HCT116 (cell line): ENCODE results near the gene PSMB7. TPM values are rescaled to one million over a fixed set of nuclear protein-coding genes. Genes with fewer than 3 reads are reported as not detected.

Experiments used
- ATAC-seq: fragments of 200-7000 bp; cut with Tn5 transposase; 2 replicates; pipeline ENCODE4 v1.9.1; 2020; ENCODE audit warnings: mild to moderate bottlenecking, moderate library complexity
- BruUV-seq: library from RNA; stranded (reverse); fragments of 400-500 nt; replicated peaks from 2 replicates; lab custom pipeline; 2021; lab: Mats Ljungman, UMichigan
- CTCF ChIA-PET: fragments of 300-600 bp; sonication (Branson Sonifier 250); formaldehyde crosslinking; loops from one replicate; lab custom pipeline; 2021; ENCODE audit warnings: antibody characterized with exemption; lab: Charles Lee
- POLR2A ChIA-PET: fragments of 300-600, 350-600 bp; sonication (Branson Sonifier 250); formaldehyde crosslinking; loops from one replicate; lab custom pipeline; 2021; ENCODE audit warnings: antibody characterized with exemption; lab: Charles Lee
- RAD21 ChIA-PET, 2 experiments: fragments of 300-600 bp; sonication (Branson Sonifier 250); formaldehyde crosslinking; loops; one replicate each; lab custom pipeline; 2023; ENCODE audit warnings: low total read pairs in 2 of 2; ENCODE audit not compliant: uncharacterized antibody in 2 of 2, unreplicated experiment in 2 of 2, low non-redundant PET in 1 of 2; lab: Charles Lee
- DNase-seq: peaks from one replicate; pipeline ENCODE4 v3.0.0-alpha.2; 2010; ENCODE audit warnings: low read depth, low spot score
- H2AFZ ChIP-seq: fragments of 200-600 bp; shearing (Covaris generic), sonication (generic); 2 replicates; pipeline ENCODE4 v1.6.1; 2017; ENCODE audit warnings: low read depth, mixed run types, mixed read lengths, antibody characterized with exemption, low read length; ENCODE audit not compliant: poor library complexity, severe bottlenecking
- H3K27ac ChIP-seq: 2 replicates; pipeline ENCODE4 v1.5.1; 2012; ENCODE audit warnings: low read depth, low read length
- H3K27me3 ChIP-seq: fragments of 200-600 bp; sonication (generic); 2 replicates; pipeline ENCODE4 v1.6.1; 2016; ENCODE audit warnings: mixed run types, low read length, mixed read lengths; ENCODE audit not compliant: insufficient read depth
- H3K36me3 ChIP-seq, 2 experiments: fragments of 200-500 bp in 1 of 2; fragments of 200-600 bp in 1 of 2; sonication (Bioruptor generic) in 1 of 2; sonication (generic) in 1 of 2; 2 replicates each; pipeline versions ENCODE4 v1.5.1 to v1.6.1; 2014 to 2016; ENCODE audit warnings: low read length in 2 of 2, inconsistent platforms in 1 of 2, mixed read lengths in 1 of 2, mixed run types in 1 of 2; ENCODE audit not compliant: insufficient read depth in 2 of 2, control insufficient read depth in 1 of 2
- H3K4me1 ChIP-seq, 2 experiments: fragments of 200-600 bp in 1 of 2; sonication (generic) in 1 of 2; 2 replicates each; pipeline versions ENCODE4 v1.5.1 to v1.6.1; 2012 to 2017; ENCODE audit warnings: low read length in 2 of 2, inconsistent platforms in 1 of 2, mild to moderate bottlenecking in 1 of 2, mixed read lengths in 1 of 2, mixed run types in 1 of 2, moderate library complexity in 1 of 2; ENCODE audit not compliant: insufficient read depth in 2 of 2, control insufficient read depth in 1 of 2
- H3K4me2 ChIP-seq: fragments of 200-600 bp; sonication (generic); 2 replicates; pipeline ENCODE4 v1.6.1; 2017; ENCODE audit warnings: mixed run types, low read length, mixed read lengths
- H3K4me3 ChIP-seq, 2 experiments: fragments of 200-600 bp in 1 of 2; sonication (generic) in 1 of 2; replicated peaks in 1 of 2; 2 replicates each; pipeline ENCODE4 v1.5.1; 2011 to 2016; ENCODE audit warnings: low read length in 2 of 2, control low read depth in 1 of 2, low read depth in 1 of 2, mild to moderate bottlenecking in 1 of 2, mixed read lengths in 1 of 2, mixed run types in 1 of 2
- H3K79me2 ChIP-seq: fragments of 200-600 bp; sonication (generic); 2 replicates; pipeline ENCODE4 v1.6.1; 2017; ENCODE audit warnings: mild to moderate bottlenecking, mixed run types, low read length, moderate library complexity, mixed read lengths; ENCODE audit not compliant: insufficient read depth
- H3K9ac ChIP-seq: fragments of 200-600 bp; sonication (generic); 2 replicates; pipeline ENCODE4 v1.6.1; 2016; ENCODE audit warnings: low read length, mixed read lengths
- H3K9me2 ChIP-seq: fragments of 200-600 bp; sonication (generic), shearing (Covaris generic); 2 replicates; pipeline ENCODE4 v1.6.1; 2017; ENCODE audit warnings: mixed run types, mild to moderate bottlenecking, moderate library complexity; ENCODE audit not compliant: insufficient read depth
- H3K9me3 ChIP-seq, 2 experiments: fragments of 200-500 bp in 1 of 2; fragments of 200-600 bp in 1 of 2; sonication (Bioruptor generic) in 1 of 2; sonication (generic) in 1 of 2; 2 replicates each; pipeline ENCODE4 v1.6.1; 2014 to 2017; ENCODE audit warnings: low read length in 2 of 2, mixed read lengths in 2 of 2, inconsistent platforms in 1 of 2, low read depth in 1 of 2, mild to moderate bottlenecking in 1 of 2, mixed run types in 1 of 2, moderate library complexity in 1 of 2; ENCODE audit not compliant: control insufficient read depth in 1 of 2, insufficient read depth in 1 of 2
- H4K20me1 ChIP-seq: fragments of 200-600 bp; sonication (generic), shearing (Covaris generic); 2 replicates; pipeline ENCODE4 v1.6.1; 2017; ENCODE audit warnings: mixed run types, mild to moderate bottlenecking, moderate library complexity; ENCODE audit not compliant: insufficient read depth
- CBX3 ChIP-seq: IDR thresholded peaks from 2 replicates; pipeline ENCODE4 v1.6.1; 2012; ENCODE audit warnings: low read depth
- EGR1 ChIP-seq: IDR thresholded peaks from 2 replicates; pipeline ENCODE4 v1.6.1; 2012; ENCODE audit warnings: low read depth
- ELF1 ChIP-seq: IDR thresholded peaks from 2 replicates; pipeline ENCODE4 v1.6.1; 2012; ENCODE audit warnings: low read depth, borderline replicate concordance
- EZH2 ChIP-seq: fragments of 200-600 bp; sonication (generic); IDR thresholded peaks from 2 replicates; pipeline ENCODE4 v1.6.1; 2017; ENCODE audit warnings: antibody characterized with exemption, mixed run types
- FOSL1 ChIP-seq: IDR thresholded peaks from 2 replicates; pipeline ENCODE4 v1.6.1; 2012; ENCODE audit warnings: low read depth
- JUND ChIP-seq: IDR thresholded peaks from 2 replicates; pipeline ENCODE4 v1.6.1; 2012
- POLR2A ChIP-seq: IDR thresholded peaks from 2 replicates; pipeline ENCODE4 v1.7.0; 2011; ENCODE audit warnings: borderline replicate concordance; ENCODE audit not compliant: insufficient read depth, insufficient read length; ENCODE audit errors: extremely low read depth
- POLR2AphosphoS5 ChIP-seq: IDR thresholded peaks from 2 replicates; pipeline ENCODE4 v1.6.1; 2011; ENCODE audit warnings: mild to moderate bottlenecking, low read depth, low read length, moderate library complexity
- SIN3A ChIP-seq: IDR thresholded peaks from 2 replicates; pipeline ENCODE4 v1.6.1; 2012; ENCODE audit warnings: low read depth
- SP1 ChIP-seq: IDR thresholded peaks from 2 replicates; pipeline ENCODE4 v1.6.1; 2012; ENCODE audit warnings: low read depth
- SRF ChIP-seq: IDR thresholded peaks from 2 replicates; pipeline ENCODE4 v1.6.1; 2012; ENCODE audit warnings: low read depth
- YY1 ChIP-seq: IDR thresholded peaks from 2 replicates; pipeline ENCODE4 v1.6.1; 2011; ENCODE audit warnings: low read length, low read depth, moderate library complexity, mild to moderate bottlenecking; ENCODE audit not compliant: insufficient replicate concordance; ENCODE audit errors: extremely low read depth
- ZFX ChIP-seq: fragments of 450-650 bp; IDR thresholded peaks from 2 replicates; pipeline ENCODE4 v1.6.1; 2017
- ZNF274 ChIP-seq: fragments of 200-500 bp; sonication (Bioruptor generic); IDR thresholded peaks from 2 replicates; pipeline ENCODE4 v1.6.1; 2014; ENCODE audit warnings: mild to moderate bottlenecking, low read depth, low read length, inconsistent platforms
- intact Hi-C: fragments of 100-400 bp; cut with micrococcal nuclease; formaldehyde crosslinking; loops from 2 replicates; pipeline ENCODE4 v1.10.0; 2022
- total RNA-seq: library from RNA; stranded (reverse); gene quantifications from one replicate; pipeline ENCODE4 v1.2.1, GENCODE V29; 2021; ENCODE audit not compliant: unreplicated experiment
- TF ChIP-seq, protein P1 (sequence below): IDR thresholded peaks from 2 replicates; pipeline ENCODE4 v1.6.1; 2011; ENCODE audit warnings: mild to moderate bottlenecking, low read length, moderate library complexity; ENCODE audit not compliant: insufficient replicate concordance; ENCODE audit errors: extremely low read depth
- TF ChIP-seq, protein P2 (sequence below): IDR thresholded peaks from 2 replicates; pipeline ENCODE4 v1.6.1; 2012

PSMB7 gene
- total RNA-seq, 1 experiment from 2014 or later: 222 TPM

DNA sequence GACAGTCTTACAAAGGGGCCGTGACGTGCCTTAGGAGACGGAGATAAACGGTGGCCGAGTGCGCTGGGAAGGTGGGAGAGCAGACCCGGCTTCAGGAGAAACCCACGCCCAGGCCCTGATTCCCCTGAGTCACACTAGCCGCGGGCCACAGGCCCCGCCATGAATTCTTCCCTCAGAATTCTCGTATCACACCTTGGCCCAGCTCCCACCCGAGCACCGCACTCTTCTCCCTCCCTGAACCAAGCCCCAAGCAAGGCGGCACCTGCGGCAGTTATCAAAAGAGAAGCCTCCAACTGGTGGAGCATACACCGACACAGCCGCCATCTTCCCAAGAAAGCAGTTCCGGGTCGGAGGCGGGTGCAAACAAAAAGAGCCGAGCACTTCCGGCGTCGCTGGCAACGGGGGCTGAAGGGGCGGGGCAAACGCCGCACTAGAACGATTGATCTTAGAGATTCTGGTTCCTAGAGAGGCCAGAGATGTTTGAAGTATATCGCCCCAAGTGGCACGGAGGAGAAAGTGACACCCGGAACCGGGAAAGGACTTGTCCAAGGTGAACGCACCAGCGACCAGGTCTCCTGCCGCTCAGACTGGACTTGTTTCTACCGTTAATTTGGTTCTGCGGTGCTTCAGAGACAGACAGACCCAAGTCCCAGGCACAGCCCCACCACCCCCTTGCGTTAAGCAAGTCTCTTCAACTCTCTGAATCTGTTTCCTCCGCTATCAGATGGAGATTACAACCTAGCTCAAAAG is at the start of gene PSMB7 (continued):
- TF ChIP-seq, protein P1, sequence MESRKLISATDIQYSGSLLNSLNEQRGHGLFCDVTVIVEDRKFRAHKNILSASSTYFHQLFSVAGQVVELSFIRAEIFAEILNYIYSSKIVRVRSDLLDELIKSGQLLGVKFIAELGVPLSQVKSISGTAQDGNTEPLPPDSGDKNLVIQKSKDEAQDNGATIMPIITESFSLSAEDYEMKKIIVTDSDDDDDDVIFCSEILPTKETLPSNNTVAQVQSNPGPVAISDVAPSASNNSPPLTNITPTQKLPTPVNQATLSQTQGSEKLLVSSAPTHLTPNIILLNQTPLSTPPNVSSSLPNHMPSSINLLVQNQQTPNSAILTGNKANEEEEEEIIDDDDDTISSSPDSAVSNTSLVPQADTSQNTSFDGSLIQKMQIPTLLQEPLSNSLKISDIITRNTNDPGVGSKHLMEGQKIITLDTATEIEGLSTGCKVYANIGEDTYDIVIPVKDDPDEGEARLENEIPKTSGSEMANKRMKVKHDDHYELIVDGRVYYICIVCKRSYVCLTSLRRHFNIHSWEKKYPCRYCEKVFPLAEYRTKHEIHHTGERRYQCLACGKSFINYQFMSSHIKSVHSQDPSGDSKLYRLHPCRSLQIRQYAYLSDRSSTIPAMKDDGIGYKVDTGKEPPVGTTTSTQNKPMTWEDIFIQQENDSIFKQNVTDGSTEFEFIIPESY: no peak
- peak; percentile 85 for TF ChIP-seq POLR2AphosphoS5
- no peak for TF ChIP-seq POLR2A
- TF ChIP-seq, protein P2, sequence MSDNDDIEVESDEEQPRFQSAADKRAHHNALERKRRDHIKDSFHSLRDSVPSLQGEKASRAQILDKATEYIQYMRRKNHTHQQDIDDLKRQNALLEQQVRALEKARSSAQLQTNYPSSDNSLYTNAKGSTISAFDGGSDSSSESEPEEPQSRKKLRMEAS: peak; percentile 50; the same call in 1 of the 2 replicates
- TF ChIP-seq SIN3A: no peak; the same call in 1 of the 2 replicates

DNA sequence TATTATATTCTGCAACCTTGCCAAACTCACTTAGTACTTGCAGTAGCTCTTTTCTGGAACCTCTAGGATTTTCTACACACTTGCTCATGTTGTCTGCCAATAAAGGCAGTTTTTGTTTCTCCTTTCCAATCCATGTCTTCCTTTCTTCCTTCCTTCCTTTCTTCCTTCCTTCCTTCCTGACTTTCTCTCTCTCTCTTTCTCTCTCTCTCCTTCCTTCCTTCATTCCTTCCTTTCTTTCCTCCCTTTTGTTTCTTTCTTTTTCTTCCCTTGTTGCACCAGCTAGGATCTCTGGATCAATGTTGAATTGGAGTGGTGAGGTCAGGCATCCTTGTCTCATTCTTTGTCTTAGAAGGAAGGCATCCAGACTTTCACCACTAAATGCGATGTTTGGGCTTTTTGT is 47.5 kb upstream of the PSMB7 start:
- no TSS peak for BruUV-seq
- H3K4me1 ChIP-seq: peaks cover 0 to 3% of the 10 kb centered on the region in 2 experiments; a peak in 1 of 4 replicates
- no peak for TF ChIP-seq ELF1
- TF ChIP-seq JUND: no peak
- TF ChIP-seq ZFX: no peak
- no peak for TF ChIP-seq SIN3A
- no peak for TF ChIP-seq POLR2AphosphoS5
- TF ChIP-seq ZNF274: no peak
- TF ChIP-seq, protein P2: no peak
- no peak for TF ChIP-seq SRF
- no peak for TF ChIP-seq SP1
- TF ChIP-seq EGR1: no peak
- TF ChIP-seq EZH2: no peak
- no peak for TF ChIP-seq CBX3
- no peak for TF ChIP-seq YY1
- no peak for TF ChIP-seq FOSL1
- H3K4me3 ChIP-seq: no peak overlapping the region
- no peaks in the 10 kb centered on the region for H4K20me1 ChIP-seq
- H2AFZ ChIP-seq: no peak overlapping the region
- H3K79me2 ChIP-seq: no peaks in the 10 kb centered on the region
- H3K36me3 ChIP-seq: no peaks in the 10 kb centered on the region
- no peaks in the 10 kb centered on the region for H3K9me3 ChIP-seq
- ChIA-PET POLR2A (no interaction called here), RAD21 (no interaction called here), CTCF (no interaction called here)
- intact Hi-C loops: no loop called here
- H3K27ac ChIP-seq: no peak overlapping the region
- DNase-seq (no peak), ATAC-seq (no peak)
- no peaks in the 10 kb centered on the region for H3K9me2 ChIP-seq
- no peaks in the 10 kb centered on the region for H3K27me3 ChIP-seq
- no peak overlapping the region for H3K4me2 ChIP-seq
- H3K9ac ChIP-seq: no peak overlapping the region
